MM.1S (cell line): Measurements from ENCODE around the gene ZNF260.

ENCODE experiments used
- EZH2 ChIP-seq: fragments of 300-600 bp; sonication (generic); optimal IDR thresholded peaks from 2 replicates; pipeline ENCODE3; 2017; ENCODE audit warnings: low read depth, mild to moderate bottlenecking, antibody characterized with exemption, low read length, mixed read lengths
- EZH2phosphoT487 ChIP-seq: fragments of 300-600 bp; sonication (generic); IDR thresholded peaks from 2 replicates; pipeline ENCODE4 v1.6.1; 2018; ENCODE audit warnings: antibody characterized with exemption, low read length
- TF ChIP-seq, protein P1 (sequence below): fragments of 300-600 bp; sonication (generic); IDR thresholded peaks from 2 replicates; pipeline ENCODE4 v1.5.1; 2016; ENCODE audit warnings: antibody characterized with exemption, low read length, mixed read lengths

DNA sequence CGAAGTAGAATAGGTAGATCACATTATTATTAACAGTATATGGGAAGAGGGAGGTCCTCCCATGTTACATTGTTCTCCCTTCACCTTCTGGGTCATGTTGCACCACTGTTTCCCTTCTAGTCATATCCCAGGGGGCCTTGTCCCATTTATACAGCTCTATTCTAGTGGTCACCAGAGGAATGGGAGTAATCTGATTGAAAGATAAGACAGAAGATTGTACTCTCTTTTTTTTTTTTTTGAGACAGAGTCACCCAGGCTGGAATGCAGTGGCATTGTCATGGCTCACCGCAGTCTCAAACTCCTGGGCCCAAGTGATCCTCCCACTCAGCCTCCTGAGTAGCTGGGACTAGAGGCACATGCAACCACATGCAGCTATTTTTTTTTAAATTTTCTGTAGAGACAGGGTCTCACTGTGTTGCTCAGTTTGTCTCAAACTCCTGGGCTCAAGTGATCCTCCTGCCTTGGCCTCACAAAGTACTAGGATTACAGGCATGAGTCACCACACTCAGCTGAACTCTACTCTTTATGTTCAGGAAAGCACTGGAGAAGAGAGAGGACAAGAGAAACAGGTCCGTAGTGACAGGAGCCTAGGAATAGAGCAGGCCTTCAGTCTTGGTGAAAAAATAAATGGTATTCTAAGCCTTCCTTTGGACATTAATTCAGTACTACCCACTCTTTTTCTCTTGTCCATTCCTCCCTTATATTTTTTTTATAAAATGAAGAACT, 49.4 kb upstream of the ZNF260 start:
- TF ChIP-seq, protein P1, sequence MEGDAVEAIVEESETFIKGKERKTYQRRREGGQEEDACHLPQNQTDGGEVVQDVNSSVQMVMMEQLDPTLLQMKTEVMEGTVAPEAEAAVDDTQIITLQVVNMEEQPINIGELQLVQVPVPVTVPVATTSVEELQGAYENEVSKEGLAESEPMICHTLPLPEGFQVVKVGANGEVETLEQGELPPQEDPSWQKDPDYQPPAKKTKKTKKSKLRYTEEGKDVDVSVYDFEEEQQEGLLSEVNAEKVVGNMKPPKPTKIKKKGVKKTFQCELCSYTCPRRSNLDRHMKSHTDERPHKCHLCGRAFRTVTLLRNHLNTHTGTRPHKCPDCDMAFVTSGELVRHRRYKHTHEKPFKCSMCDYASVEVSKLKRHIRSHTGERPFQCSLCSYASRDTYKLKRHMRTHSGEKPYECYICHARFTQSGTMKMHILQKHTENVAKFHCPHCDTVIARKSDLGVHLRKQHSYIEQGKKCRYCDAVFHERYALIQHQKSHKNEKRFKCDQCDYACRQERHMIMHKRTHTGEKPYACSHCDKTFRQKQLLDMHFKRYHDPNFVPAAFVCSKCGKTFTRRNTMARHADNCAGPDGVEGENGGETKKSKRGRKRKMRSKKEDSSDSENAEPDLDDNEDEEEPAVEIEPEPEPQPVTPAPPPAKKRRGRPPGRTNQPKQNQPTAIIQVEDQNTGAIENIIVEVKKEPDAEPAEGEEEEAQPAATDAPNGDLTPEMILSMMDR, result no peak
- no peak for TF ChIP-seq EZH2phosphoT487
- no peak for TF ChIP-seq EZH2
